ENCODE results near the gene CHRNA3. TPM values are rescaled to one million over a fixed set of nuclear protein-coding genes. Genes with fewer than 3 reads are reported as not detected.

Gene CHRNA3
- polyA plus RNA-seq, 1 donor (not counting 4 experiments of a cell fraction or from before 2014, with no cell fraction given), result not detected

DNA sequence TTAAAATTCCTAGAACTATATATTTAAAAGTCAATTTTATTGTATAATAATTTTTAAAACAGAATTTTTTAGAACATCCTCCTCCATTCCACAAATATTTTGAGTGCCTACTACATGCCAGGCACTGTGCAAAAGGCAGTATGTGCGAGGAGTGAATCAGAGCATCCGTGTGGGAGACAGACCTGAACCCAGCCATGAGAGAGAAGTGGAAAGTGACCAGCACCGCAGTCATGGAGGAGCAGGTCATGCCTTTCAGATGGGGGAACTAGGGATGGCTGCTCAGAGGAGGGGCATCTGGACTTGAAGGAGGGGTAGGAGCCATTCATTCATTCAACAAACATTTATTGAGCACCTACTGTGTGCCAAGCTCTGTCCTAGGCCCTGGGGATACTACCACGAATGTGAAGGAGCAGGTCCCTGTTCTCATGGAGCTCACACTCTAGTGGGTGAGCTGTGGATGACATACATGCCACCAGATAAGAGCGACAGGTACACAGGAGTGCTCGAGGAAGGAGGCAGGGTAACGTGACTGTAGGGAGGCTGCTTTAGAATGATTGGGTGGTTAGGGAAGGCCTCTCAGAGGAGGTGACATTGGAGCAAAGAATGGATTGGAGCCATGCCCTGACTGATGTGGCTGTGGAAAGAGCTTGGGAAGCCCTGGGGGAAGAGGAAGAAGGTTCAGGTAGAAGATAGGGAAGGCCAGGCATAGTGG is 3.1 kb upstream of the CHRNA3 start:
- no peak overlapping the region for H3K9ac ChIP-seq (ENCODE audit: control insufficient read depth, extremely low read depth, insufficient read depth, low read length)
- H3K36me3 ChIP-seq (ENCODE audit: control insufficient read depth in 2 of 2, extremely low read depth in 1 of 2, insufficient read depth in 2 of 2, low read length in 2 of 2), result no peaks in the 10 kb centered on the region
- no peak overlapping the region for H2AFZ ChIP-seq (ENCODE audit: control insufficient read depth, low read length)
- peaks cover 19% of the 10 kb centered on the region for H3K4me1 ChIP-seq (ENCODE audit: control insufficient read depth, extremely low read depth, insufficient read depth, low read length)
- dilution Hi-C loops (cut with MboI; ENCODE audit: extremely low pct_ligation_motif_present, low sequenced_read_pairs), result no loop called here
- H3K9me1 ChIP-seq (ENCODE audit: control insufficient read depth, extremely low read depth, insufficient read depth, low read length), result no peaks in the 10 kb centered on the region
- no peaks in the 10 kb centered on the region for H3K79me2 ChIP-seq (ENCODE audit: control insufficient read depth, insufficient read depth, low read length)
- peaks cover 36% of the 10 kb centered on the region for H3K27me3 ChIP-seq (ENCODE audit: control insufficient read depth, extremely low read depth, insufficient read depth, low read length)
- H3K27ac ChIP-seq (ENCODE audit: control insufficient read depth, insufficient read depth, low read length), result no peak overlapping the region
- no peak for DNase-seq (ENCODE audit: low read depth, low spot score)
- no peak overlapping the region for H3K4me3 ChIP-seq (ENCODE audit: control insufficient read depth in 2 of 3, extremely low read depth in 1 of 3, insufficient read depth in 2 of 3, low read depth in 1 of 3, low read length in 3 of 3)
- FAIRE-seq, result no peak
- H3K4me2 ChIP-seq (ENCODE audit: control insufficient read depth, extremely low read depth, insufficient read depth, low read depth, low read length), result no peak overlapping the region
- TF ChIP-seq, protein P1, sequence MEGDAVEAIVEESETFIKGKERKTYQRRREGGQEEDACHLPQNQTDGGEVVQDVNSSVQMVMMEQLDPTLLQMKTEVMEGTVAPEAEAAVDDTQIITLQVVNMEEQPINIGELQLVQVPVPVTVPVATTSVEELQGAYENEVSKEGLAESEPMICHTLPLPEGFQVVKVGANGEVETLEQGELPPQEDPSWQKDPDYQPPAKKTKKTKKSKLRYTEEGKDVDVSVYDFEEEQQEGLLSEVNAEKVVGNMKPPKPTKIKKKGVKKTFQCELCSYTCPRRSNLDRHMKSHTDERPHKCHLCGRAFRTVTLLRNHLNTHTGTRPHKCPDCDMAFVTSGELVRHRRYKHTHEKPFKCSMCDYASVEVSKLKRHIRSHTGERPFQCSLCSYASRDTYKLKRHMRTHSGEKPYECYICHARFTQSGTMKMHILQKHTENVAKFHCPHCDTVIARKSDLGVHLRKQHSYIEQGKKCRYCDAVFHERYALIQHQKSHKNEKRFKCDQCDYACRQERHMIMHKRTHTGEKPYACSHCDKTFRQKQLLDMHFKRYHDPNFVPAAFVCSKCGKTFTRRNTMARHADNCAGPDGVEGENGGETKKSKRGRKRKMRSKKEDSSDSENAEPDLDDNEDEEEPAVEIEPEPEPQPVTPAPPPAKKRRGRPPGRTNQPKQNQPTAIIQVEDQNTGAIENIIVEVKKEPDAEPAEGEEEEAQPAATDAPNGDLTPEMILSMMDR (optimal IDR thresholded peaks at IDR 0.05 in 1 of 3, IDR thresholded peaks at IDR 0.05 in 1 of 3, conservative IDR thresholded peaks at IDR 0.05 in 1 of 3; ENCODE audit: extremely low read depth in 1 of 3, insufficient read depth in 2 of 3, low read length in 3 of 3), result no peak
- TF ChIP-seq EZH2 (IDR thresholded peaks at IDR 0.05; ENCODE audit: low read length), result no peak
- no peaks in the 10 kb centered on the region for H4K20me1 ChIP-seq (ENCODE audit: control insufficient read depth, extremely low read depth, insufficient read depth, low read length)
- no peaks in the 10 kb centered on the region for H3K9me3 ChIP-seq (ENCODE audit: control insufficient read depth, low read depth, low read length)

DNA sequence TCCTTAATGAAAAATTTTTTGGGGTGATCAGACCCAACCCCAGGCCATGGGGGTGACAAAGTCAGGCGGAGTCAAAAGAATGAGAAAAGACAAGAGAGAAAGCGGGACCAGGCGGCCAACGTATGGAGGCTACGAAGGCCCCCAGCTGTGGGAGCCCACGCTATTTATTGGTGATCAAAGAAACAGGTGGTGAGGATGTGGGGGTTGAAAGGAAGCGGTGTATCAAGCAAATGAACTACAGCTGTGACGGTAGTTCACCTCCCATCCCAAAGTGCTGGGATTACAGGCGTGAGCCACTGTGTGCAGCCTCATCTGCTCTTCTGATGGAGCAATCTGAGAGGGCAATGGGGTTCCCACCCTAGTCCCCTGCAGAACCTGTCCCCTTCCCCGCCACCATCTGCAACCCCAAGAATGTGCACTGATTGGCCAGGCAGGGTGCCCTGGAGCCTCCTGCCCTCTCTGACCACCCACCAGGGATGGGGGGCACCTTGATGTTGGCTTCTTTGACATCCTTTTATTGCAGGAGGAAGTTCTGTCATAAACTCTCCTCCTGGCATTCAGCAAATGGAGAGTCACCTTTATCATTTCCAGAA is 1.1 kb upstream of the CHRNA3 start:
- peaks cover 38% of the 10 kb centered on the region for H3K27me3 ChIP-seq (ENCODE audit: control insufficient read depth, extremely low read depth, insufficient read depth, low read length)
- H3K4me2 ChIP-seq (ENCODE audit: control insufficient read depth, extremely low read depth, insufficient read depth, low read depth, low read length), result no peak overlapping the region
- DNase-seq (ENCODE audit: low read depth, low spot score) (no peak), FAIRE-seq (no peak)
- H3K9me1 ChIP-seq (ENCODE audit: control insufficient read depth, extremely low read depth, insufficient read depth, low read length), result no peaks in the 10 kb centered on the region
- H4K20me1 ChIP-seq (ENCODE audit: control insufficient read depth, extremely low read depth, insufficient read depth, low read length), result no peaks in the 10 kb centered on the region
- no peak overlapping the region for H3K27ac ChIP-seq (ENCODE audit: control insufficient read depth, insufficient read depth, low read length)
- peaks cover 5% of the 10 kb centered on the region for H3K4me1 ChIP-seq (ENCODE audit: control insufficient read depth, extremely low read depth, insufficient read depth, low read length)
- dilution Hi-C loops (cut with MboI; ENCODE audit: extremely low pct_ligation_motif_present, low sequenced_read_pairs), result no loop called here
- H2AFZ ChIP-seq (ENCODE audit: control insufficient read depth, low read length), result no peak overlapping the region
- TF ChIP-seq, protein P1 (optimal IDR thresholded peaks at IDR 0.05 in 1 of 3, IDR thresholded peaks at IDR 0.05 in 1 of 3, conservative IDR thresholded peaks at IDR 0.05 in 1 of 3; ENCODE audit: extremely low read depth in 1 of 3, insufficient read depth in 2 of 3, low read length in 3 of 3), result no peak
- no peak for TF ChIP-seq EZH2 (IDR thresholded peaks at IDR 0.05; ENCODE audit: low read length)
- no peak overlapping the region for H3K9ac ChIP-seq (ENCODE audit: control insufficient read depth, extremely low read depth, insufficient read depth, low read length)
- H3K36me3 ChIP-seq (ENCODE audit: control insufficient read depth in 2 of 2, extremely low read depth in 1 of 2, insufficient read depth in 2 of 2, low read length in 2 of 2), result no peaks in the 10 kb centered on the region
- H3K79me2 ChIP-seq (ENCODE audit: control insufficient read depth, insufficient read depth, low read length), result no peaks in the 10 kb centered on the region
- H3K9me3 ChIP-seq (ENCODE audit: control insufficient read depth, low read depth, low read length), result no peaks in the 10 kb centered on the region
- H3K4me3 ChIP-seq (ENCODE audit: control insufficient read depth in 2 of 3, extremely low read depth in 1 of 3, insufficient read depth in 2 of 3, low read depth in 1 of 3, low read length in 3 of 3), result no peak overlapping the region

All from keratinocyte (primary cell).